GM21737 (cell line): ENCODE data around the gene PBX2.

Source experiments
- ATAC-seq: cut with Tn5 transposase; IDR thresholded peaks from one replicate; pipeline ENCODE4 v1.9.1; 2021; ENCODE audit warnings: mild to moderate bottlenecking, moderate library complexity; ENCODE audit not compliant: unreplicated experiment

PBX2 gene

GRCh38 chr6:32175322-32175710 is 14.7 kb downstream of the PBX2 start:
- ATAC-seq, result no peak

DNA sequence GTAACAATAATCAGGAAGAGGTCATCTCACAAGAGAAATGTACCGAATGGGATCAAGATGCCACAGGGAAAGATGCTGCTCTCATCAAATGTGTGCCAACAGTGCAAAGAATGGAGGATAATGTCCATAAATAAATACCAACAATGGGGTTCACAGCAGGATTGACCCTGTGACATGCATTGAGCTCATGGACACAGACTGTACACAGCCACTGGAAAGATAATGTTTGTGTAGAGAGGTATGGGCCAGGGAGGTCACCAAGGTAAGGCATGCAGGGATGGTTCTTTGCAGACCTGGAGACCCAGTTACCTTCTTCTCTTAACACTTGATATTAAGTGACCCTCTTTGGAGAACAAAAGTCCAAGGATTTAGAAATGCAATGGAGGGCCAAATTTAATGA is 15.6 kb downstream of the PBX2 start:
- no peak for ATAC-seq

- ATAC-seq, result no peak
Measured at GRCh38 chr6:32173051-32173727, 16.8 kb downstream of the PBX2 start.

- no peak for ATAC-seq
Measured at GRCh38 chr6:32171234-32171633, 18.8 kb downstream of the PBX2 start.

DNA sequence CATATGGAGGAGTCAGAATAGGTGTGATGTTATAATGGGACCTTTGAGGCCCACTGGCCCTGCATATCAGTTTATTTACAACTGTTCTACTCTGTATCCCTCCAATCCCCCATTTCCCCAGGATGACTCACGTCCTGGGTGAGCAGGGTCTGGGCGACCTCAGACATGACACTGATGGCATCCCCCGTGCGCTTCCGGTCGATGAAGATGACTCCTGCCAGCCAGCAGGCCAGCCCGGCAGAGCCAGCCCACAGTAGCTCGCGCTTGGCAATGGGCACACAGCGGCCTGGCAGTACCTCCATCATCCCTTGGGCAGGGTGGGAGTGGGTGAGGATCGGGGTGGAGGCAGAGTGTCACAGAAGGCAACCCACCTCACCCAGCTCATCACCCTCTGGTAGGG is 19.7 kb downstream of the PBX2 start:
- no peak for ATAC-seq

GRCh38 chr6:32168807-32169591 is 21.0 kb downstream of the PBX2 start:
- ATAC-seq, result no peak

- ATAC-seq, result no peak
Measured at GRCh38 chr6:32168350-32168749, 21.7 kb downstream of the PBX2 start.

DNA sequence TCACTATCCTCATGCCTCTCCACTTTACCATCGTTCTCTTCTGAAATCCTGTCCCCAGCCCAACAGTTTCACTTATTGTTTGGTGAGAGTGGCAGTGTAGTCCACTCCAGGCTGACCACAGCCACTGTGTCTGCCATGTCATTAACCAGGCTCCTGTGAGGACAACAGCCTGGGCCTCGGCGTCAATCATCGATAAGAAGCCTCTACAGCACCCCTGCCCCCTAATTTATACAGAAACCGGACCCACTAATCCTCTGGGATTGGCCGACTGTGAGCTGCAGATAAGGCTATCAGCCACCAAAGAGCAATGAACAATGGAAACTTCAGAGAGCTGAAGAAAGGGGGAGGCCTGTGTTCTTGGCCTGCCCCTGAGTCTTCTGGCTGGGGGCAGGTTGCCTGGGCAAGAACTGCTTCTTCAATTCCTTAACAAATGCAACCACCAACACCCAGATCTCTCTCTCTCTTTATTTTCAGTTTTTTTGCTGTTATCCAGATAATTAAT is 22.2 kb downstream of the PBX2 start:
- no peak for ATAC-seq

- ATAC-seq, result no peak
Measured at GRCh38 chr6:32167154-32167760, 22.7 kb downstream of the PBX2 start.

DNA sequence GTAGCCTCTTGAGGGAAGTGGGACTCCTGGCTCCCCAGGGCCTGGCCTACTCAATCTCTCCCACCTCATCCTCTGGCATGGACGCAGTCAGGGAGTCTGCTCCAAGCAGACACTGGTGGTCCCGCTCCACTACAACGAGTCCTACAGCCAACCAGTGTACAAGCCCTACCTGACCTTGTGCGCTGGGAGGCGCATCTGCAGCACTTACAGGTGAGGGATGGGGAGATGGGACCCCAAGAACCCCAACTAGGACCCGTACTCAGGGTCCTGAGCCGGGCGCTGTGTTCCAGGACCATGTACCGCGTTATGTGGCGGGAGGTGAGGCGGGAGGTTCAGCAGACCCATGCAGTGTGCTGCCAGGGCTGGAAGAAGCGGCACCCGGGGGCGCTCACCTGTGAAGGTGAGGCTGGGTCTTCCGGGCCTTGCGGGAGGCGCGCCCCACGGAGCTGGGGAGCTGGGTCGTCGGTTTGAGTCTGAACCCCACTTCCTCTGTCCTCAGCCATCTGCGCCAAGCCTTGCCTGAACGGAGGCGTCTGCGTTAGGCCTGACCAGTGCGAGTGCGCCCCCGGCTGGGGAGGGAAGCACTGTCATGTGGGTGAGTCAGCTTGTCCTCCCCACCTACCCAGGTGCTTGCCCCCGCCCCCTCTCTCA is 23.5 kb downstream of the PBX2 start:
- no peak for ATAC-seq

GRCh38 chr6:32164295-32164694 is 25.7 kb downstream of the PBX2 start, which contains the start of gene EGFL8:
Gene EGFL8, plus strand, starts transcription at chr6:32164595. Its CDS starts 1,571 bp downstream, at chr6:32166166.
- ATAC-seq, result no peak

GRCh38 chr6:32163559-32164258 is 26.3 kb downstream of the PBX2 start:
- ATAC-seq, result no peak

DNA sequence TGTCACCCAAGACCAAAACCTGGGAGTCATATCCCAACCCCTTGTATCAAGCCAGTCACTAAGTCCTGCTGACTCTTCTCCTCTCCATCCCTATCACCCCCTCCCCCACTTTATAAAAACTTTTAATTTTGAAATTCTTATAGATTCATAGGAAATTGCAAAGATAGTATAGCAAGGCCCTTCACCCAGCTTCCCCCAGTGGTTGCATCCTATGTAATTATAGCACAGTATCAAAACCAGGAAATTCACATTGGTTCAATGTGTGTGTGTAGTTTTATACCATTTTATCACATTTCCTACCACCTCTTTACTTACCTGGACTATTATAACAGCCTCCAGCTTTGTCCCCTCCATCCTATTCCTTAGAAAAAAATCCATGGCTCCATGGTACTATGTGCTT is 31.9 kb downstream of the PBX2 start:
- ATAC-seq, result no peak

DNA sequence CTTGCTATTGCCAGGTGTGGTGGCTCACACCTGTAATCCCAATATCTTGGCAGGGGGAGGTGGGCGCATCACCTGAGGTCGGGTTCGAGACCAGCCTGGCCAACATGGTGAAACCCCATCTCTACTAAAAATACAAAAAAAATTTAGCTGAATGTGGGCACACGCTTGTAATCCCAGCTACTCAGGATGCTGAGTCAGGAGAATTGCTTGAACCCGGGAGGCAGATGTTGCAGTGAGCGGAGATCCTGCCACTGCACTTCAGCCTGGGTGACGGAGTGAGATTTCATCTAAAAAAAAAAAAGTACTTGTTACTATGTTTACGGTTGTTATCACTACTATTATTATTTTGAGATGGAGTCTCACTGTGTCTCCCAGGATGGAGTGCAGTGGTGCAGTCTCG is 33.1 kb downstream of the PBX2 start:
- ATAC-seq, result no peak

- ATAC-seq, result peak; percentile 56
Measured at GRCh38 chr6:32154514-32155161, 35.4 kb downstream of the PBX2 start.

DNA sequence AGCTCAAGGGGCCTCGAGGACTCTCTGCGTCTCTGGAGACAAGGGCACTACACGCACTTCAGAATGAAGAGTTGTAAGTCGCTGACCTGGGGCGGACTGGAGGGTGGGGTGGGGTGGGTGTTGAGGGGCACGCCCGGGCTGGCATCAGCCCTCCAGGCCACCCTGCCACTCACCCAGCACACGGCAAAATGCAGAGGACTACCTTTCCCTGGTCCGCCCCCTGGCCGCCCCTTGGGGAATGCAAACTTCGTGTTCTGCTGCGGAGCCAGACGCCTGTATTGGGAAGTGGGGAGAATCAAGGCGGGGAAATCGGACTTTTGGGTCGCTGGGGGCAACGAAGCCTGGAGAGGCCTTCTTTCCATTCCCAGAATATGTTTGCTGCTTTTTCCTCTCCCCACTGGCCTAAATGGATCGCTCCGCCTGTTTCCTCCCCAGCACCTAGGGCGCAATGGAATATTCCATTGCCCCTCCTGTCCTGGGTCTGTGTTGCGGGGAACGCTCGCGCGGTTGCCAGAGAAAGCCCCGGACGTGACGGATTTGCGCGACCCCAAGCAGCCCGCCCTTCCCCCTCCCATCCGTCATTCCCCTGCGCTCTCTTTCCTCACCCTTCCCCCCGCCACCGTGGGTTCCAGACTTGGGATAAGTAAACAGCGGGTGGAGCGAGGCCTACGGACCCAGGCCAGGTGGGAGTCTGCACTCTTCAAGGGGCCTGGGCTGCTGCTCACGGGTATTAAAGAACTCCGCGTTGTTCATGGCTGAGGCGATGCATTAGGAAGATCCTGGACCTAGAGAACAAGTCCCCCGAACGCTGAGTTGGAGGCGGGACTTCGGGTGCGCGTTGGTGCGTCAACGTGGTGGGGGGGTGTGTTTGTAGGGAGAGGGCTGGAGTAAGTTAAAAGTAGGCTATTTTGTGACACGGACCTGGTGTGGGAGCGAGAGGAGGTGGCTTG is 36.2 kb downstream of the PBX2 start, which contains the start of gene PPT2:
Gene PPT2, plus strand, starts transcription at position 578 of the 950 bp plus-strand sequence. CDS start 454 bp downstream, outside the sequence.
- ATAC-seq, result peak; percentile 11

DNA sequence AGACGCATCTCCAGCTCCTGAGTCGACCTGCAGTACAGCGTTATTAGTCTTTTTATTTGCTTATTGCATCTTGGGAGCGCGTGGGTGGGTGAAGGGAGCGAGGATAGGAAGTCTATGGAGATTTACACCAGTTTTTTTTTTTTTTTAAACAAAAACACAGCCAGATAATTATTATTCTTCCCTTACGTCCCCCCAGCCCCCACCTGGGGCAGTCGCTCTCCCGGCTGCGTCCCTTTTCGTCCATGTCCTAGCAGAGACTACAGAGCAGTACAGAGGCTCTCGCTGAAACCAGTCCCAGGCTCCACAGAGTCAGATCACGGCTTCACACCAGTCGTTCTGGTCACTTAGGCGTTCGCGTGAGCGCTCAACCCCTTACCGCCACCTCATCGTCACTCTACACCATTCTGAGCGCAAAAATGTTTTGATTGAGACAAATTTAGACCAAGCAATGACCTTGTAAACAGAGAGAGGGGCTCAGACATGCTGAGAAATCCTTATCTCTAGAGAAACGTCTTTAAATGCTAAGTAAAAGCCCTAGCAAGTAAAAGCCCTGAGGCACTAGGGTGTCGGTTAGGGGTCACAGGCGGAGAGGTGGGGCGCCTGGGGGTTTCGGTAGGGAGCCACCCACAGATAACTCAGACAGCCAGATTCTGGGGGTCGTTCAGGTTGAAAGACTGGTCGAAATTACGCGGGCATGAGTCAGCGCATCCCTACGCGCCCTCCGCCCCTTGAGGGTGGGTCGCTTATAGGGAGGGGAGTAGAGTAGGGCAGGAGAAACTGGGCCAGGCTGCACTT is 37.0 kb downstream of the PBX2 start:
- no peak for ATAC-seq
